CD14-positive monocyte (primary cell): ENCODE measurements around the gene VSTM4. TPM values are rescaled to one million over a fixed set of nuclear protein-coding genes. Genes with fewer than 3 reads are reported as not detected.

ENCODE experiments used
- DNase-seq, 3 donors: peaks; one replicate each; pipeline ENCODE4 v3.0.0-alpha.2; 2011 to 2022
- H2AFZ ChIP-seq: 2 replicates; pipeline ENCODE4 v1.6.0; 2012; ENCODE audit warnings: mild to moderate bottlenecking, low read depth, low read length, inconsistent platforms; ENCODE audit not compliant: insufficient read depth, poor library complexity, severe bottlenecking
- H3K27ac ChIP-seq, 2 donors: 1 replicate in 1 of 2; 2 replicates in 1 of 2; pipeline ENCODE4 v1.5.1; 2012 to 2013; ENCODE audit warnings: low read length in 2 of 2, control low read depth in 1 of 2, inconsistent platforms in 1 of 2, low read depth in 1 of 2, mild to moderate bottlenecking in 1 of 2
- H3K27me3 ChIP-seq, 2 donors: one replicate each; pipeline versions ENCODE4 v1.6.0 to v1.6.1; 2011 to 2013; ENCODE audit warnings: low read length in 2 of 2; ENCODE audit not compliant: control insufficient read depth in 2 of 2, insufficient read depth in 2 of 2
- H3K36me3 ChIP-seq, 2 donors: replicated peaks in 1 of 2; 1 replicate in 1 of 2; 2 replicates in 1 of 2; pipeline versions ENCODE4 v1.5.1 to v1.6.1; 2012 to 2013; ENCODE audit warnings: low read length in 2 of 2, control low read depth in 1 of 2, inconsistent platforms in 1 of 2, mild to moderate bottlenecking in 1 of 2; ENCODE audit not compliant: insufficient read depth in 2 of 2, control insufficient read depth in 1 of 2
- H3K4me1 ChIP-seq, 2 donors: 1 replicate in 1 of 2; 2 replicates in 1 of 2; pipeline versions ENCODE4 v1.5.1 to v1.6.1; 2012 to 2013; ENCODE audit warnings: low read length in 2 of 2, control low read depth in 1 of 2, inconsistent platforms in 1 of 2, mild to moderate bottlenecking in 1 of 2, moderate library complexity in 1 of 2; ENCODE audit not compliant: insufficient read depth in 2 of 2, control insufficient read depth in 1 of 2
- H3K4me2 ChIP-seq: replicated peaks from 2 replicates; pipeline ENCODE3; 2012; ENCODE audit warnings: low read length, moderate library complexity, mild to moderate bottlenecking; ENCODE audit not compliant: poor library complexity, severe bottlenecking; ENCODE audit errors: extremely low read depth
- H3K4me3 ChIP-seq, 3 experiments: fragments of 200-600 bp in 1 of 3; sonication (generic) in 1 of 3; replicated peaks in 1 of 3; 1 replicate in 2 of 3; 2 replicates in 1 of 3; pipeline ENCODE4 v1.5.1; 2011 to 2013; ENCODE audit warnings: low read length in 3 of 3, mild to moderate bottlenecking in 3 of 3, control low read depth in 2 of 3, low read depth in 2 of 3, inconsistent platforms in 1 of 3, moderate library complexity in 1 of 3
- H3K79me2 ChIP-seq: 2 replicates; pipeline ENCODE4 v1.6.0; 2012; ENCODE audit warnings: mild to moderate bottlenecking, control low read depth, inconsistent platforms, low read length, moderate library complexity; ENCODE audit not compliant: insufficient read depth
- H3K9ac ChIP-seq: 2 replicates; pipeline ENCODE4 v1.6.0; 2017; ENCODE audit warnings: low read length, mild to moderate bottlenecking; ENCODE audit not compliant: insufficient read depth, poor library complexity, severe bottlenecking
- H3K9me3 ChIP-seq, 2 donors: replicated peaks in 1 of 2; 1 replicate in 1 of 2; 2 replicates in 1 of 2; pipeline versions ENCODE4 v1.5.1 to v1.6.1; 2012 to 2013; ENCODE audit warnings: low read length in 2 of 2, control low read depth in 1 of 2; ENCODE audit not compliant: control insufficient read depth in 1 of 2, insufficient read depth in 1 of 2
- H4K20me1 ChIP-seq: 2 replicates; pipeline ENCODE4 v1.6.0; 2012; ENCODE audit warnings: mild to moderate bottlenecking, low read length, control low read depth, moderate library complexity; ENCODE audit not compliant: insufficient read depth
- H3K27ac Mint-ChIP-seq, 7 donors: one replicate each; pipeline ENCODE4 v1.8.0; 2020; ENCODE audit warnings: mild to moderate bottlenecking in 7 of 7, mixed read lengths in 7 of 7, moderate library complexity in 6 of 7, inconsistent platforms in 2 of 7
- H3K27me3 Mint-ChIP-seq, 3 donors: one replicate each; pipeline ENCODE4 v1.8.0; 2021 to 2022; ENCODE audit warnings: low read depth in 3 of 3, mild to moderate bottlenecking in 3 of 3, mixed read lengths in 3 of 3, moderate library complexity in 3 of 3, inconsistent platforms in 1 of 3
- H3K36me3 Mint-ChIP-seq, 2 donors: one replicate each; pipeline ENCODE4 v1.8.0; 2020; ENCODE audit warnings: mixed read lengths in 2 of 2, inconsistent platforms in 1 of 2, mild to moderate bottlenecking in 1 of 2
- H3K4me1 Mint-ChIP-seq: one replicate; pipeline ENCODE4 v1.8.0; 2020; ENCODE audit warnings: mild to moderate bottlenecking, mixed read lengths
- H3K4me3 Mint-ChIP-seq, 2 donors: one replicate each; pipeline ENCODE4 v1.8.0; 2020; ENCODE audit warnings: mild to moderate bottlenecking in 2 of 2, mixed read lengths in 2 of 2, moderate library complexity in 1 of 2
- H3K9me3 Mint-ChIP-seq, 7 donors: one replicate each; pipeline ENCODE4 v1.8.0; 2020 to 2022; ENCODE audit warnings: mixed read lengths in 7 of 7, mild to moderate bottlenecking in 6 of 7, moderate library complexity in 6 of 7, inconsistent platforms in 2 of 7
- CTCF ChIP-seq: fragments of 200-600 bp; IDR thresholded peaks from one replicate; pipeline ENCODE4 v1.8.0; 2022; ENCODE audit warnings: antibody characterized with exemption, mild to moderate bottlenecking
- WGBS: methylation state at CpG from one replicate; pipeline ENCODE4 v1.1.5; 2013; ENCODE audit warnings: missing lambda C conversion rate; ENCODE audit not compliant: insufficient coverage; 5-methylcytosine and 5-hydroxymethylcytosine counted together
- intact Hi-C, 2 donors: fragments of 100-400 bp; cut with micrococcal nuclease; formaldehyde crosslinking; loops; one replicate each; pipeline versions ENCODE4 v1.15.0 to v1.15.1; 2023
- polyA plus RNA-seq, 3 donors: library from polyadenylated mRNA; depleted of rRNA in 1 of 3; unstranded in 2 of 3; stranded (reverse) in 1 of 3; fragments of 300-500 nt in 2 of 3; fragments of >200 nt in 1 of 3; fragmentation: Illumina TruSeq in 2 of 3; gene quantifications; 1 replicate in 2 of 3; 2 replicates in 1 of 3; pipeline ENCODE4 v1.2.3, GENCODE V29; 2012 to 2021

Gene VSTM4
- polyA plus RNA-seq, 3 donors: not detected

GRCh38 chr10:49081547-49082275, 33.6 kb downstream of the VSTM4 start:
- Histone ChIP-seq H4K20me1 (no peaks in the 10 kb centered on the region), H3K9me3 (no peaks in the 10 kb centered on the region), H3K79me2 (no peaks in the 10 kb centered on the region), H3K27me3 (no peaks in the 10 kb centered on the region), H3K36me3 (no peaks in the 10 kb centered on the region), H3K4me1 (no peaks in the 10 kb centered on the region), H3K27ac (no peak overlapping the region), H3K4me3 (no peak overlapping the region), H3K4me2 (no peak overlapping the region), H3K9ac (no peak overlapping the region), H2AFZ (no peak overlapping the region)
- Mint-ChIP-seq H3K36me3 (no peaks in the 10 kb centered on the region), H3K4me3 (no peak overlapping the region), H3K27ac (no peak overlapping the region), H3K9me3 (peaks cover 0 to 5% (median under 1%) of the 10 kb centered on the region in 7 donors), H3K4me1 (peaks cover 11% of the 10 kb centered on the region), H3K27me3 (peaks cover 0 to 1% (median 0%) of the 10 kb centered on the region in 3 donors)
- 96% methylated on average over 7 of the region's 9 CpGs for WGBS
- no peak for DNase-seq
- intact Hi-C loops: no loop called here
- TF ChIP-seq CTCF: no peak

- H3K27ac ChIP-seq: no peak overlapping the region
- H3K4me2 ChIP-seq: no peak overlapping the region
- H4K20me1 ChIP-seq: no peaks in the 10 kb centered on the region
- Mint-ChIP-seq H3K4me3 (no peak overlapping the region), H3K27me3 (peaks cover 1 to 3% (median 2%) of the 10 kb centered on the region in 3 donors), H3K9me3 (peaks cover 0 to 1% (median 0%) of the 10 kb centered on the region in 7 donors), H3K36me3 (no peaks in the 10 kb centered on the region), H3K27ac (no peak overlapping the region), H3K4me1 (peaks cover 17% of the 10 kb centered on the region)
- no peak overlapping the region for H3K9ac ChIP-seq
- H3K9me3 ChIP-seq: no peaks in the 10 kb centered on the region
- no peaks in the 10 kb centered on the region for H3K4me1 ChIP-seq
- no peaks in the 10 kb centered on the region for H3K27me3 ChIP-seq
- no peak for TF ChIP-seq CTCF
- 100% methylated on average over 3 of the region's 3 CpGs for WGBS
- no peak overlapping the region for H3K4me3 ChIP-seq
- intact Hi-C loops: no loop called here
- no peak overlapping the region for H2AFZ ChIP-seq
- no peaks in the 10 kb centered on the region for H3K79me2 ChIP-seq
- DNase-seq: no peak
- no peaks in the 10 kb centered on the region for H3K36me3 ChIP-seq
Observed at GRCh38 chr10:49080965-49081364, 34.4 kb downstream of the VSTM4 start.
